Right atrium auricular region (tissue), 2 donors: ENCODE results near the gene AGGF1. TPM values are rescaled to one million over a fixed set of nuclear protein-coding genes. Genes with fewer than 3 reads are reported as not detected.
"Not testable (repeated sequence)": the region's sequence is repeated elsewhere in the genome, so short reads cannot be mapped to it uniquely, and the experiment has no call there.

Experiments
- DNase-seq: peaks from one replicate; pipeline ENCODE4 v3.0.0-alpha.2; 2019; ENCODE audit warnings: low spot score
- H3K27ac ChIP-seq, 2 donors: fragments of 200-600 bp; sonication (generic); 1 replicate in 1 of 2; 2 replicates in 1 of 2; pipeline ENCODE4 v1.5.1; 2016 to 2019
- H3K27me3 ChIP-seq, 2 donors: fragments of 200-600 bp; sonication (generic); one replicate each; pipeline versions ENCODE4 v1.5.1 to v1.6.0; 2017 to 2019
- H3K36me3 ChIP-seq: fragments of 200-600 bp; sonication (generic); one replicate; pipeline ENCODE4 v1.5.1; 2016
- H3K4me1 ChIP-seq, 2 donors: fragments of 200-600 bp; sonication (generic); one replicate each; pipeline versions ENCODE4 v1.5.1 to v1.6.0; 2017 to 2019
- H3K4me3 ChIP-seq, 2 donors: fragments of 200-600 bp; sonication (generic); 1 replicate in 1 of 2; 2 replicates in 1 of 2; pipeline ENCODE4 v1.5.1; 2017 to 2019; ENCODE audit warnings: mild to moderate bottlenecking in 1 of 2, moderate library complexity in 1 of 2
- H3K9me3 ChIP-seq, 2 donors: fragments of 200-600 bp; sonication (generic); one replicate each; pipeline ENCODE4 v1.5.1; 2019
- total RNA-seq, 2 donors: library from RNA; depleted of rRNA; stranded (reverse); fragments of >200 nt; gene quantifications; one replicate each; pipeline ENCODE4 v1.1.0, GENCODE V29; 2016
- TF ChIP-seq, protein P1 (sequence below), 2 donors: fragments of 200-600 bp; sonication (generic); IDR thresholded peaks; one replicate each; pipeline ENCODE4 v1.5.1; 2019; ENCODE audit warnings: antibody characterized with exemption in 2 of 2

The AGGF1 gene
- total RNA-seq, 2 donors from 2014 or later = 15.2 to 15.7 TPM

DNA sequence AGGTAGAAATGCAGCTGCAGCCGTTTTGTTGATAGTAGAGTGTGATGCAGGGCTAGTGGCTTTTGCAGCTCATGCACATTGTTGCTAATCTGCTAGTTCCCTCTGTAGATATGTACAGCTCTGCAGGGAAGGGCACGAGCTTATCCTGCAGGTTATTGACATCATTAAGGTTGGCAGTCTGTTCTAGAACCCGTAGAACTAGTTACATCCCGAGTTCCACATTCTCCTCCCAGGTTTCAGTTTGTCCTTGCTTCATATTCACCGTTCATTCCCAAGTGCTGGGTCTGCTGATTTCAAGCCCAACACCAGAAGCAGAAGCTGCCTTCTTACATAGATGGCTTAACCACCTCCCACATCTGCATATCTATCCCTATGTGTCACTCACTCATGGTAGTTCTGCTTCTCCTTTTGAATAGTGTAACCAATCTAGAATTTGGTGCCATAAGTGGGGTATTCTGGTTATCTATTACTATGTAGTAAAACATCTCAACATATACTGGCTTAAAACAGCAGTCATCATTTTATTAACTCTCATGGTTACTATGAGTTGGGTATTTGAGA, 39.2 kb upstream of the AGGF1 start:
- Histone ChIP-seq H3K27me3 (no peaks in the 10 kb centered on the region), H3K9me3 (no peaks in the 10 kb centered on the region), H3K4me1 (no peaks in the 10 kb centered on the region), H3K27ac (no peak overlapping the region), H3K36me3 (no peaks in the 10 kb centered on the region), H3K4me3 (no peak overlapping the region)
- no peak for DNase-seq
- TF ChIP-seq, protein P1, sequence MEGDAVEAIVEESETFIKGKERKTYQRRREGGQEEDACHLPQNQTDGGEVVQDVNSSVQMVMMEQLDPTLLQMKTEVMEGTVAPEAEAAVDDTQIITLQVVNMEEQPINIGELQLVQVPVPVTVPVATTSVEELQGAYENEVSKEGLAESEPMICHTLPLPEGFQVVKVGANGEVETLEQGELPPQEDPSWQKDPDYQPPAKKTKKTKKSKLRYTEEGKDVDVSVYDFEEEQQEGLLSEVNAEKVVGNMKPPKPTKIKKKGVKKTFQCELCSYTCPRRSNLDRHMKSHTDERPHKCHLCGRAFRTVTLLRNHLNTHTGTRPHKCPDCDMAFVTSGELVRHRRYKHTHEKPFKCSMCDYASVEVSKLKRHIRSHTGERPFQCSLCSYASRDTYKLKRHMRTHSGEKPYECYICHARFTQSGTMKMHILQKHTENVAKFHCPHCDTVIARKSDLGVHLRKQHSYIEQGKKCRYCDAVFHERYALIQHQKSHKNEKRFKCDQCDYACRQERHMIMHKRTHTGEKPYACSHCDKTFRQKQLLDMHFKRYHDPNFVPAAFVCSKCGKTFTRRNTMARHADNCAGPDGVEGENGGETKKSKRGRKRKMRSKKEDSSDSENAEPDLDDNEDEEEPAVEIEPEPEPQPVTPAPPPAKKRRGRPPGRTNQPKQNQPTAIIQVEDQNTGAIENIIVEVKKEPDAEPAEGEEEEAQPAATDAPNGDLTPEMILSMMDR (IDR thresholded peaks at IDR 0.05) = no peak

GRCh38 chr5:76993436-76993835, 36.8 kb upstream of the AGGF1 start:
- not testable (repeated sequence) for H3K27me3 ChIP-seq, DNase-seq, H3K4me1 ChIP-seq, H3K36me3 ChIP-seq, H3K9me3 ChIP-seq, H3K27ac ChIP-seq, H3K4me3 ChIP-seq

DNA sequence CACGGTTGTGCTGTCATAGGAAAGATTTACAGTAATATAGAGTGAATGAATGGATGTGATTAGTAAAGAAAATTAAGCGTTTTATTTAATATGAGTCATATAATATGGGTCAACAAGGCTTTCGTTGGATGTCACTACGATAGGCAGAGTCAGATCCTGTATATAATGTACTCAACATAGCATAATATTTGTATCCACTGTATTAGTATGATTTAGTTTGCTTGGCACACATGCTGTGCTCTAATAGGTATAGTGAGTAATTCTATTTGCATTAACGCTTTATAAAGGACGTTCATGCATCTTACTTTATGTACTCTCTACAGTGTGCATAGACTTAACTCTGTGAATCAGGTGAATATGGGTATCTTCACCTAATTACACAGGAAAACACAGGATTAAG, 35.9 kb upstream of the AGGF1 start:
- Histone ChIP-seq H3K9me3 (no peaks in the 10 kb centered on the region), H3K4me1 (no peaks in the 10 kb centered on the region)
- TF ChIP-seq, protein P1 (IDR thresholded peaks at IDR 0.05) = no peak

DNA sequence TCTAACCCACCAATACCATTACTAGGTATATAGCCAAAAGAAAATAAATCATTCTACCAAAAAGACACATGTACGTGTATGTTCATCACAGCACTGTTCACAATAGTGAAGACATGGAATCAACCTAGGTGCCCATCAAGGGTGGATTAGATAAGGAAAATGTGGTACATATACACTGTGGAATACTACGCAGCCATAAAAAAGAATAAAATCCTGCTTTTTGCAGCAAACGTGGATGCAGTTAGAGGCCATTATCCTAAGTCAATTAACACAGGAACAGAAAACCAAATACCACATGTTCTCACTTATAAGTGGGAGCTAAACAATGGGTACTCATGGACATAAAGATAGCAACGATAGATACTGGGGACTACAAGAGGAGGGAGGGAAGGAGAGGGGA, 32.0 kb upstream of the AGGF1 start:
- not testable (repeated sequence) for H3K9me3 ChIP-seq, DNase-seq, H3K4me3 ChIP-seq, H3K4me1 ChIP-seq, H3K27me3 ChIP-seq, H3K36me3 ChIP-seq, H3K27ac ChIP-seq

More for the DNA sequence above, 35.9 kb upstream of the AGGF1 start:
- H3K27ac ChIP-seq = no peak overlapping the region
- no peaks in the 10 kb centered on the region for H3K27me3 ChIP-seq
- no peak for DNase-seq
- no peaks in the 10 kb centered on the region for H3K36me3 ChIP-seq
- H3K4me3 ChIP-seq = no peak overlapping the region

DNA sequence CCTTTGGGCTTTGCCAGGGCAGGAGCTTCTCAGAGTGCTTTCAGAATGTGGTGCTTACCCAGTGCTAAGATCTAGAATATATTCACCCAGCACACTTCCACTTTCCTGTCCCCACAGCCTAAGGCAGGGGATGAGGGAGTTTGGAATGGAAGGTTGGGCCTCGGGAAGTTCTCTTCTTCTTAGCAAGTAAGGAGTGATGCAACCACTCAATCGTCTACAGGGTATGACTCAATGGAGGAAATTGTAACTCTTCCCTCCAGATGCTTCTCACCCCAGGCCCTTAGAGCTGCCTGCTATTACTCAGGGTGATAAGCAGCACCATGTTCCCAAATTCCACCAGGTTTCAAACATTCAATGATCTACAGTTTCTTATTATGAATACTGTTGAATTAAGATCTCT, 30.8 kb upstream of the AGGF1 start:
- Histone ChIP-seq H3K27ac (no peak overlapping the region), H3K9me3 (no peaks in the 10 kb centered on the region), H3K36me3 (no peaks in the 10 kb centered on the region), H3K4me1 (no peaks in the 10 kb centered on the region), H3K4me3 (no peak overlapping the region), H3K27me3 (no peaks in the 10 kb centered on the region)
- no peak for DNase-seq
- TF ChIP-seq, protein P1 (IDR thresholded peaks at IDR 0.05) = no peak

DNA sequence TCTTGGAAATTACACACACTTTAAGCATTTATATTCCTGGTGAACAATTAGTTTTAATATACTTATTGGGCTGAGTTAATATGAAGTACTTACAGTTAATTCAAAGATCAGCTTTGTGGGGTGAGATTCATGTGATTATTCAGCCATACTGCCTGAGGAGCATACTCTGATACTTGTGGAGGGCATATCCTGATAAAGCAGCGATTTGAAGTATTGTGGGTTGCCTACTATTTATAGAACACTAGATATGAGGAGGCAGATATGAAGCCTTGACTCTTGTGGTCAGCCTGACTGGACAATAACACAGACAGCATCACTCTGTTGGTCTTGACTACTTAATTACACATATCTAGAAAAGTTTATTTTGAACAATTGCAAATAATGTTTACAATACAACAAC, 27.0 kb upstream of the AGGF1 start:
- TF ChIP-seq, protein P1 (IDR thresholded peaks at IDR 0.05) = no peak
- H3K9me3 ChIP-seq = no peaks in the 10 kb centered on the region
- no peak for DNase-seq

GRCh38 chr5:77006124-77006523, 24.1 kb upstream of the AGGF1 start:
- DNase-seq = no peak
- H3K4me3 ChIP-seq = no peak overlapping the region
- no peaks in the 10 kb centered on the region for H3K4me1 ChIP-seq
- no peaks in the 10 kb centered on the region for H3K27me3 ChIP-seq
- TF ChIP-seq, protein P1 (IDR thresholded peaks at IDR 0.05) = no peak
- no peaks in the 10 kb centered on the region for H3K36me3 ChIP-seq
- H3K27ac ChIP-seq = no peak overlapping the region
- no peaks in the 10 kb centered on the region for H3K9me3 ChIP-seq

More for the DNA sequence above, 27.0 kb upstream of the AGGF1 start:
- no peak overlapping the region for H3K4me3 ChIP-seq
- H3K27ac ChIP-seq = no peak overlapping the region
- no peaks in the 10 kb centered on the region for H3K4me1 ChIP-seq
- H3K36me3 ChIP-seq = no peaks in the 10 kb centered on the region
- H3K27me3 ChIP-seq = no peaks in the 10 kb centered on the region
